Mammary epithelial cell (primary cell): ENCODE data around the gene LRBA.

ENCODE experiments used
- CTCF ChIP-seq, 2 donors: IDR thresholded peaks in 1 of 2; conservative IDR thresholded peaks in 1 of 2; 2 replicates each; pipeline ENCODE4 v1.5.1; 2011 to 2012; ENCODE audit warnings: inconsistent platforms in 2 of 2, low read length in 2 of 2, mild to moderate bottlenecking in 2 of 2, control low read depth in 1 of 2, low read depth in 1 of 2; ENCODE audit not compliant: insufficient read depth in 1 of 2; ENCODE audit errors: extremely low read depth in 1 of 2
- EZH2 ChIP-seq: IDR thresholded peaks from 2 replicates; pipeline ENCODE4 v1.6.1; 2012; ENCODE audit warnings: low read length, inconsistent platforms, borderline replicate concordance

GRCh38 chr4:150264595-150265161 is 750.4 kb downstream of the LRBA start:
- no peak for TF ChIP-seq CTCF (conservative IDR thresholded peaks at IDR 0.05 in 1 of 2, IDR thresholded peaks at IDR 0.05 in 1 of 2; ENCODE audit: extremely low read depth in 1 of 2, insufficient read depth in 1 of 2, low read depth in 1 of 2, low read length in 2 of 2)
- TF ChIP-seq EZH2 = no peak
